ENCODE results near the gene PAX2.

GRCh38 chr10:100767422-100767775 is 22.0 kb downstream of the PAX2 start:
- no peak for TF ChIP-seq CTCF (IDR thresholded peaks at IDR 0.05)
- TF ChIP-seq POLR2AphosphoS5 (IDR thresholded peaks at IDR 0.05), result no peak
- TF ChIP-seq POLR2A (IDR thresholded peaks at IDR 0.05; ENCODE audit: low read depth), result no peak
